OCI-M1 (cell line): ENCODE data around the gene RNASET2.

Source experiments
- DNase-seq: peaks from one replicate; lab custom pipeline; 2025; lab: John Stamatoyannopoulos, UW

The RNASET2 gene

GRCh38 chr6:166946125-166946524, 10.2 kb downstream of the RNASET2 start:
- DNase-seq, result no peak

- no peak for DNase-seq
These were observed 11.6 kb downstream of the RNASET2 start for GRCh38 chr6:166944666-166945256.

GRCh38 chr6:166942393-166943168, 13.8 kb downstream of the RNASET2 start:
- DNase-seq, result peak; percentile 95

GRCh38 chr6:166940643-166941068, 15.7 kb downstream of the RNASET2 start:
- no peak for DNase-seq

- no peak for DNase-seq
These were observed 16.5 kb downstream of the RNASET2 start for GRCh38 chr6:166939894-166940293.

- no peak for DNase-seq
These were observed 17.0 kb downstream of the RNASET2 start for GRCh38 chr6:166939345-166939744.

- no peak for DNase-seq
These were observed 17.6 kb downstream of the RNASET2 start for GRCh38 chr6:166938704-166939103.

- DNase-seq, result no peak
These were observed 18.2 kb downstream of the RNASET2 start for GRCh38 chr6:166938150-166938549.

GRCh38 chr6:166937746-166938145, 18.6 kb downstream of the RNASET2 start:
- DNase-seq, result no peak

GRCh38 chr6:166936079-166936787, 20.1 kb downstream of the RNASET2 start:
- DNase-seq, result no peak

- DNase-seq, result no peak
These were observed 21.0 kb downstream of the RNASET2 start for GRCh38 chr6:166935353-166935752.

GRCh38 chr6:166934174-166934573, 22.2 kb downstream of the RNASET2 start:
- DNase-seq, result no peak

GRCh38 chr6:166933396-166933795, 23.0 kb downstream of the RNASET2 start:
- DNase-seq, result no peak

GRCh38 chr6:166932616-166933015, 23.7 kb downstream of the RNASET2 start:
- DNase-seq, result no peak

GRCh38 chr6:166932116-166932515, 24.2 kb downstream of the RNASET2 start:
- DNase-seq, result no peak

GRCh38 chr6:166931426-166931970, 24.9 kb downstream of the RNASET2 start:
- DNase-seq, result no peak

- no peak for DNase-seq
These were observed 25.9 kb downstream of the RNASET2 start for GRCh38 chr6:166930354-166930891.

GRCh38 chr6:166929542-166930189, 26.7 kb downstream of the RNASET2 start:
- no peak for DNase-seq

GRCh38 chr6:166928644-166929541, 27.5 kb downstream of the RNASET2 start:
- DNase-seq, result no peak

- no peak for DNase-seq
These were observed 28.3 kb downstream of the RNASET2 start for GRCh38 chr6:166927935-166928643.
